ENCODE data around the gene TRIM9.

Gene TRIM9

GRCh38 chr14:51093371-51094281 lies 1.3 kb downstream of the TRIM9 start:
- DNase-seq (ENCODE audit: low read depth in 3 of 3): peak in 2 of 3 experiments; percentile 10 to 23

- no peak for DNase-seq (ENCODE audit: low read depth in 3 of 3)
These were observed 1.9 kb downstream of the TRIM9 start for GRCh38 chr14:51092965-51093364.

- no peak for DNase-seq (ENCODE audit: low read depth in 3 of 3)
These were observed 5.6 kb downstream of the TRIM9 start for GRCh38 chr14:51089278-51089677.

GRCh38 chr14:51087031-51087441 lies 7.9 kb downstream of the TRIM9 start:
- DNase-seq (ENCODE audit: low read depth in 3 of 3): no peak

- no peak for DNase-seq (ENCODE audit: low read depth in 3 of 3)
These were observed 8.9 kb downstream of the TRIM9 start for GRCh38 chr14:51086044-51086443.

- no peak for DNase-seq (ENCODE audit: low read depth in 3 of 3)
These were observed 9.9 kb downstream of the TRIM9 start for GRCh38 chr14:51084962-51085361.

GRCh38 chr14:51084507-51084906 lies 10.4 kb downstream of the TRIM9 start:
- no peak for DNase-seq (ENCODE audit: low read depth in 3 of 3)

GRCh38 chr14:51082349-51082748 lies 12.6 kb downstream of the TRIM9 start:
- DNase-seq (ENCODE audit: low read depth in 3 of 3): no peak

- no peak for DNase-seq (ENCODE audit: low read depth in 3 of 3)
These were observed 13.2 kb downstream of the TRIM9 start for GRCh38 chr14:51081712-51082111.

- no peak for DNase-seq (ENCODE audit: low read depth in 3 of 3)
These were observed 13.7 kb downstream of the TRIM9 start for GRCh38 chr14:51081209-51081608.

GRCh38 chr14:51080645-51081044 lies 14.3 kb downstream of the TRIM9 start:
- no peak for DNase-seq (ENCODE audit: low read depth in 3 of 3)

- no peak for DNase-seq (ENCODE audit: low read depth in 3 of 3)
These were observed 15.4 kb downstream of the TRIM9 start for GRCh38 chr14:51079489-51079888.

GRCh38 chr14:51079085-51079484 lies 15.8 kb downstream of the TRIM9 start:
- DNase-seq (ENCODE audit: low read depth in 3 of 3): no peak

- no peak for DNase-seq (ENCODE audit: low read depth in 3 of 3)
These were observed 20.1 kb downstream of the TRIM9 start for GRCh38 chr14:51074701-51075385.

- no peak for DNase-seq (ENCODE audit: low read depth in 3 of 3)
These were observed 21.2 kb downstream of the TRIM9 start for GRCh38 chr14:51073731-51074130.

- no peak for DNase-seq (ENCODE audit: low read depth in 3 of 3)
These were observed 21.9 kb downstream of the TRIM9 start for GRCh38 chr14:51072976-51073375.

GRCh38 chr14:51071857-51072256 lies 23.0 kb downstream of the TRIM9 start:
- DNase-seq (ENCODE audit: low read depth in 3 of 3): no peak

GRCh38 chr14:51070726-51071125 lies 24.2 kb downstream of the TRIM9 start:
- no peak for DNase-seq (ENCODE audit: low read depth in 3 of 3)

GRCh38 chr14:51069055-51069454 lies 25.9 kb downstream of the TRIM9 start:
- no peak for DNase-seq (ENCODE audit: low read depth in 3 of 3)

- no peak for DNase-seq (ENCODE audit: low read depth in 3 of 3)
These were observed 26.6 kb downstream of the TRIM9 start for GRCh38 chr14:51068268-51068667.

GRCh38 chr14:51067295-51067694 lies 27.6 kb downstream of the TRIM9 start:
- DNase-seq (ENCODE audit: low read depth in 3 of 3): no peak

GRCh38 chr14:51066576-51066975 lies 28.3 kb downstream of the TRIM9 start:
- DNase-seq (ENCODE audit: low read depth in 3 of 3): no peak

GRCh38 chr14:51059032-51059431 lies 35.9 kb downstream of the TRIM9 start:
- no peak for DNase-seq (ENCODE audit: low read depth in 3 of 3)
